Stimulated activated naive CD8-positive, alpha-beta T cell treated with anti-CD3 and anti-CD28 coated beads, Interleukin-15, Interleukin-2, amounts not matched to agents 100 ng/mL and 50 ng/mL, for 24 hours (primary cell): ENCODE data around the gene PTGFRN.

Source experiments
- H3K27ac Mint-ChIP-seq: one replicate; pipeline ENCODE4 v1.8.0; 2021; ENCODE audit warnings: mild to moderate bottlenecking, mixed read lengths
- H3K27me3 Mint-ChIP-seq: one replicate; pipeline ENCODE4 v1.8.0; 2021; ENCODE audit warnings: mixed read lengths
- H3K36me3 Mint-ChIP-seq: one replicate; pipeline ENCODE4 v1.8.0; 2021; ENCODE audit warnings: low read depth, mixed read lengths
- H3K4me1 Mint-ChIP-seq: one replicate; pipeline ENCODE4 v1.8.0; 2021; ENCODE audit warnings: low read depth, mixed read lengths
- H3K4me3 Mint-ChIP-seq: one replicate; pipeline ENCODE4 v1.8.0; 2021; ENCODE audit warnings: mild to moderate bottlenecking, mixed read lengths
- H3K9me3 Mint-ChIP-seq: one replicate; pipeline ENCODE4 v1.8.0; 2021; ENCODE audit warnings: mixed read lengths

PTGFRN gene

DNA sequence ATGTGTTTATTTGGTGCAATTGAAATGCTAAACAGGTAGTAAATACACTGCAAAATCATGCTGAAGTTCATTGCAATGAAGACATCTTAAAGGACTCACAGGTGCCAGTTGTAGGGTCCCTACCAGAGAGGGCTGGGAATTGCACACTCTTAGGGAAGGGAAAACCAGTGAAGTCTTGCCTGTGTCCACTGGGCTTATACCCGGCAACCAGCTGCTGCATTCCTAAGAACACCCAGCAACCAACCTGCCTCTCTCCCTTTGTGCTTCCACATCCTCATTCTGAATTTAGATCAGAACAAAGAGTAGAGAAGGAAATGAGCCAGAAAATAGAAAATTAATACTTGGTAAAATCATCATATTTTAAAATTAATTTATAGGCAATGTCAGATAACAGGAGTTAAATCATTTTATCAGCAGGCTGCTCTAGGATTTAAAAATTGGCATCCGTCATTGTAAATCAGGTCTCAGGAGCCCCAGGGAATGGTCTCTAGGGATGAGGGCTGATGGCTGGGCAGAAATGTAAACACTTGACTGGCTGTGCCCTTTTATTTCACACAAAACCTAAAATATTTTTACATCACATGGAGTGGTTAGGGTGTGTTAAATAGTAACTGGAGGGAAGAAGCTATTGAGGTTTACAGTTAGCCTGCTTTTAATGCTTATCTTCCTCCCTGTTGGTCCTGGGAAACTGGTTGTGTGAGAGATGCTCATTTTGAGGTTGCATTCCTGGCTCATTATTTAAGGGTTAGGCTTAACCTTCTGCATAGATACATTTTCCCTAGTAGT lies 31.3 kb downstream of the PTGFRN start:
- H3K9me3 Mint-ChIP-seq, result no peaks in the 10 kb centered on the region
- H3K4me3 Mint-ChIP-seq, result no peak overlapping the region
- H3K4me1 Mint-ChIP-seq, result peaks cover 26% of the 10 kb centered on the region
- H3K27ac Mint-ChIP-seq, result no peak overlapping the region
- no peaks in the 10 kb centered on the region for H3K27me3 Mint-ChIP-seq
- peaks cover 9% of the 10 kb centered on the region for H3K36me3 Mint-ChIP-seq

DNA sequence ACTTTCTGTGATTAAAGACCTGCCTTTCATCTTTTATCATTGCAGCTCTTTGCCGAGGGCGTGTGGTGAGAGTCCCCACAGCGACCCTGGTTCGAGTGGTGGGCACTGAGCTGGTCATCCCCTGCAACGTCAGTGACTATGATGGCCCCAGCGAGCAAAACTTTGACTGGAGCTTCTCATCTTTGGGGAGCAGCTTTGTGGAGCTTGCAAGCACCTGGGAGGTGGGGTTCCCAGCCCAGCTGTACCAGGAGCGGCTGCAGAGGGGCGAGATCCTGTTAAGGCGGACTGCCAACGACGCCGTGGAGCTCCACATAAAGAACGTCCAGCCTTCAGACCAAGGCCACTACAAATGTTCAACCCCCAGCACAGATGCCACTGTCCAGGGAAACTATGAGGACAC lies 32.0 kb downstream of the PTGFRN start:
- peaks cover 26% of the 10 kb centered on the region for H3K4me1 Mint-ChIP-seq

DNA sequence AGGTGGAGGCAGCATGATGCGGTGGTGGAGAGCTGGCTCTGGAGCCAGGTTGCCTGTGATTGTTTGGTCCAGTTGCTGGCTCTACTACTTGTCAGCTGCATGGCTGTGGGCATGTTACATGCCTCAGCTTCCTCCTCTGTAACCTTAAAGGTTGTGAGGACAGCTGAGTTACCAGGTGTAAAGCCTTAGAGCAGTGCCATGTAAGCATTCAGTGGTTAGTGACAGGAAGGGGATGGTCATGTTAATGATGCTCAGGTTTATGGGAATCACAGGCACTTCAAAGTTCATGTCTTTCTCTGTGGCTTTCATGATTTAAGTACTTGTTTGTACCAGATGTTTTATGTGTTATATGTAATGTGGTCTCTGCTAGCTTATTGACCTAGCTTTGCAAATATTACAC lies 32.6 kb downstream of the PTGFRN start:
- H3K9me3 Mint-ChIP-seq, result no peaks in the 10 kb centered on the region
- H3K4me3 Mint-ChIP-seq, result no peak overlapping the region
- no peak overlapping the region for H3K27ac Mint-ChIP-seq

More for the DNA sequence above, 32.0 kb downstream of the PTGFRN start:
- Mint-ChIP-seq H3K9me3 (no peaks in the 10 kb centered on the region), H3K27ac (no peak overlapping the region), H3K27me3 (no peaks in the 10 kb centered on the region), H3K36me3 (peaks cover 9% of the 10 kb centered on the region), H3K4me3 (no peak overlapping the region)

DNA sequence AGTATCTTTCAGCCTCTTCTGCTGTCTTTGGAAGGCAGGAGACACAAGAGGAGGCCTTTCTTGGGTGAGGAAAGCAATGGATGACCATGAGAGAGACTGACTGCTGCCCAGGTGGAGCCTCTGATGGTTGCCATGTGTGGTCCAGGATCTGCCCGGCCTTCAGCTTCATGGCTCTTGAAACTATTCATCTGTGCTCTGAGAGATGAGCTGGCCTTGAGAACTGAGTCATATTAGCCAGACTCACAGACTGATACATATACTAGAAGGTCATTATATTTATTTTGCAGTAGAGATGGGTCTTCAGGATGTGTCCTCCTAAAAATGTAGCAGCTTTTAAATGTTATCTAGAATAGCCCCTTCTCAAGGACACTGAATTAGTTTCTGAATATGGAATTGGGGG lies 33.7 kb downstream of the PTGFRN start:
- H3K4me3 Mint-ChIP-seq, result no peak overlapping the region
- no peak overlapping the region for H3K27ac Mint-ChIP-seq
- H3K9me3 Mint-ChIP-seq, result no peaks in the 10 kb centered on the region
- H3K4me1 Mint-ChIP-seq, result peaks cover 26% of the 10 kb centered on the region
- H3K36me3 Mint-ChIP-seq, result peaks cover 9% of the 10 kb centered on the region
- H3K27me3 Mint-ChIP-seq, result no peaks in the 10 kb centered on the region

More for the DNA sequence above, 32.6 kb downstream of the PTGFRN start:
- H3K27me3 Mint-ChIP-seq, result no peaks in the 10 kb centered on the region
- peaks cover 26% of the 10 kb centered on the region for H3K4me1 Mint-ChIP-seq
- peaks cover 9% of the 10 kb centered on the region for H3K36me3 Mint-ChIP-seq

DNA sequence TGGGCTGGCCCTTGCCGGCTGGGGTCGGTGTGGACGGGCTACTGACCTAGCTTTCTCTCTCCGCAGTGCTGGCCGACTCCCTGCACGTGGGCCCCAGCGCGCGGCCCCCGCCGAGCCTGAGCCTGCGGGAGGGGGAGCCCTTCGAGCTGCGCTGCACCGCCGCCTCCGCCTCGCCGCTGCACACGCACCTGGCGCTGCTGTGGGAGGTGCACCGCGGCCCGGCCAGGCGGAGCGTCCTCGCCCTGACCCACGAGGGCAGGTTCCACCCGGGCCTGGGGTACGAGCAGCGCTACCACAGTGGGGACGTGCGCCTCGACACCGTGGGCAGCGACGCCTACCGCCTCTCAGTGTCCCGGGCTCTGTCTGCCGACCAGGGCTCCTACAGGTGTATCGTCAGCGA lies 34.9 kb downstream of the PTGFRN start:
- Mint-ChIP-seq H3K36me3 (peaks cover 9% of the 10 kb centered on the region), H3K9me3 (no peaks in the 10 kb centered on the region), H3K27me3 (no peaks in the 10 kb centered on the region), H3K4me3 (no peak overlapping the region), H3K27ac (no peak overlapping the region), H3K4me1 (peaks cover 26% of the 10 kb centered on the region)

DNA sequence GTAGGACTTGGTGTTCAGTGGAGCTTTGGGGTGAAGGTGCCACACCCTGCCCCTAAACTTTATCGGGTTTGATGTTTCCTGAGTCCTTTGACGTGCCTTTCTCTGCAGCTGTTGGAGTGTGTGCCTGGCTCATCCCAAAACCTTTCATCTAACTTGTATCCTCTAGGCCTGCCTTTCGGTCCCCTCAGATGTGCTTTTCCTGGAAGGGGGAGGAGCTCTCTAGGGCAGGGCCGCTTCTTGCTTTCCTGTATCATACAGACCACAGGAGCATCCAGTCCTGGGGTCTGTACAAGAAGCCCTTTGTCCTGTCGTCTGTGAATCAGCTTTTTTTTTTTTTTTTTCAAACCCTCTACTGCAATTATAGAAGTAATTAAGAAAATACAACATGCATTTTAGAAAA lies 35.7 kb downstream of the PTGFRN start:
- no peaks in the 10 kb centered on the region for H3K9me3 Mint-ChIP-seq
- no peak overlapping the region for H3K4me3 Mint-ChIP-seq
- H3K27ac Mint-ChIP-seq, result no peak overlapping the region

DNA sequence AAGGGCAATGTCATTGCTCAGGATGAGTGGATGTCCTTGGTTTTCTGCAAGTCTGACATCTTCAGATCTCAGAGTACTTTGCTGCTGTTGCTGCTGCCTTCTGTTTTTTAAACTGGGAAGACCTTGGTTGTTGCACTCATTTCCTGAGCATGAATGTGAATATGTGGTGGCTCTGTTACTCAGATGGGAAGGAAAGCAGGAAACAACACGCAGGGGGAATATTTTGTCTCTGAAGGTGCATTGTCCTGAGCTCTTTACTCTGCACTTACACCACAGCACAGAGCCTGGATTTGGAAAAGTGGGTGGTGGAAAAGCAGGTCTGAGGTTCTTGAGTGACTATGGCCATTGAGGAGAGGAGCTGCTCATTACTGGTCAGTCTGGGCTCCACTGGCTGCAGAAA lies 36.3 kb downstream of the PTGFRN start:
- no peak overlapping the region for H3K4me3 Mint-ChIP-seq
- H3K27ac Mint-ChIP-seq, result no peak overlapping the region
- H3K4me1 Mint-ChIP-seq, result peaks cover 26% of the 10 kb centered on the region
- peaks cover 14% of the 10 kb centered on the region for H3K36me3 Mint-ChIP-seq
- H3K27me3 Mint-ChIP-seq, result no peaks in the 10 kb centered on the region
- no peaks in the 10 kb centered on the region for H3K9me3 Mint-ChIP-seq

More for the DNA sequence above, 35.7 kb downstream of the PTGFRN start:
- H3K27me3 Mint-ChIP-seq, result no peaks in the 10 kb centered on the region
- H3K36me3 Mint-ChIP-seq, result peaks cover 14% of the 10 kb centered on the region
- peaks cover 26% of the 10 kb centered on the region for H3K4me1 Mint-ChIP-seq

DNA sequence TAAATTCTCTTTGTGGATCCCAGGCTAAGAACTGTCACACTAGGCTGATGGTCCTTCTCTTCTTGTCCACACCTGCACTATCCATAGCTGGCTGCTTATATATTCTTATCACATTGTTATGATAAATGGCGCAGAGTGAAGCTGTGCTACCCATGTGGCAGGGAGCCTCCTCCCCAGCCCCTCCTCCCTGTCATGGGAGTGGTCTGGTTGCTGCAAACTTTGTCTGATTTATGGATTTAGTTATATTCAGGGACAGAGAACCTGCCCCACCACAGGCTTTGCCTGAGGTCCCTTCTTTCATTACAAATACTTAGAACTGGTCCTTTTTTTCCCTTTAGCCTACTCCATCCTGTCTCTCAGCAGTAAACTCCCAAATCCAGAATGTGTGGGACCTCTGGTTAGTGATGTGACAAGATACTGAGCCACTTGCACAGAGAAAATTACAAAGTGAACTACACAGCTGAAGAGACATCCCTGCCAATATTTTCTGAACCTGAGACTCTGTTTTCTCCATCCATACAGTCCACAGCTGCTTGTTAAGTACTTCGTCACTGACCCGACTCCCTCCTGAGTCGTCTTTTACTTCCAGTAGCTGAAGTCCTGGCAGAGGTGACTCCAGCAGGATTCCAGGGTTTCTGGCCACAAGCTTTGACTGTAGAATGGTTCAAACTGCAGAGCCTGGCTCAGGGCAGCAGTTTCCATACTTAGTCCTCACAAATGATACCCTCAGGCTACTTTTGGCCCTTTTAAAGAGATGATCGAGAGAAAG lies 37.6 kb downstream of the PTGFRN start:
- Mint-ChIP-seq H3K4me1 (peaks cover 25% of the 10 kb centered on the region), H3K4me3 (no peak overlapping the region), H3K36me3 (peaks cover 14% of the 10 kb centered on the region), H3K27ac (no peak overlapping the region), H3K9me3 (no peaks in the 10 kb centered on the region), H3K27me3 (no peaks in the 10 kb centered on the region)

DNA sequence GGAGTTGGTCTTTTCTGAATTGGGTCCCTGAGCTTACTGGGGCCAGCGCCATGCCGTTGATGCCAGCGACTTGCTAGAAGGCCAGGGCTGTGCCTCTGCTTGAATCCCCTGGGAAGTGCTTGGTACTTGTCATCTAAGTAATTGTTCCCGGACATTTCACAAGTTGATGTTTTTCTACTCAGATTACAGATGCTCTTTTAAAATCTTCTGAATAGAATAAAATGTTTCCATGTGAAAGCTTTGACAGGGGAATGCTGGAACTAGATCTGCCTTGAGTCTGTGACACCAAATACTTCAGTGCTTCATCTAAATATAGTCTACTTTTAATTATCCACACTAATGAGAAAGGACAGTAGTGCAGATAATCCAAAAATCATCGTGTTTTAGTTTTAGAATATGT lies 38.3 kb downstream of the PTGFRN start:
- no peak overlapping the region for H3K27ac Mint-ChIP-seq
- H3K9me3 Mint-ChIP-seq, result no peaks in the 10 kb centered on the region
- H3K4me3 Mint-ChIP-seq, result no peak overlapping the region
- no peaks in the 10 kb centered on the region for H3K27me3 Mint-ChIP-seq
- peaks cover 14% of the 10 kb centered on the region for H3K36me3 Mint-ChIP-seq
- peaks cover 17% of the 10 kb centered on the region for H3K4me1 Mint-ChIP-seq

DNA sequence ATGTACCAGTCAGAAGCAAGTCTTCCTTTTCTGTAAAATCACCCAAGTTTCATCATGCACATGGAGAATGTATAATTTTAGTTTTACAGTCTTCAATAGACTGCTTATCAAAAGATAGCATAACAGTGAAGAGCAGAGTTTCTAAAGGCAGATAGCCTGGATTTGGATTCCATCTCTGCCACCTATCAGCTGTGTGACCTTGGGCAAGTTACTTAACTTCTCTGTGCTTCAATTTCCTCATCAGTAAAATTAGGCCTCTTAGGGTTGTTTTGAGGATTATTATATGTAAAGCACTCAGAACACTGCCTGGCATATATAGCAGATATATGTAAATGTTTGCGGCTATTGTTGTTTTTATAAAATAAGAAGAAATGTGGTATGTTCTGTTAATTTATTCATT lies 38.9 kb downstream of the PTGFRN start:
- H3K27ac Mint-ChIP-seq, result no peak overlapping the region
- H3K27me3 Mint-ChIP-seq, result no peaks in the 10 kb centered on the region
- H3K36me3 Mint-ChIP-seq, result peaks cover 14% of the 10 kb centered on the region
- no peak overlapping the region for H3K4me3 Mint-ChIP-seq
- H3K4me1 Mint-ChIP-seq, result peaks cover 11% of the 10 kb centered on the region
- H3K9me3 Mint-ChIP-seq, result no peaks in the 10 kb centered on the region

DNA sequence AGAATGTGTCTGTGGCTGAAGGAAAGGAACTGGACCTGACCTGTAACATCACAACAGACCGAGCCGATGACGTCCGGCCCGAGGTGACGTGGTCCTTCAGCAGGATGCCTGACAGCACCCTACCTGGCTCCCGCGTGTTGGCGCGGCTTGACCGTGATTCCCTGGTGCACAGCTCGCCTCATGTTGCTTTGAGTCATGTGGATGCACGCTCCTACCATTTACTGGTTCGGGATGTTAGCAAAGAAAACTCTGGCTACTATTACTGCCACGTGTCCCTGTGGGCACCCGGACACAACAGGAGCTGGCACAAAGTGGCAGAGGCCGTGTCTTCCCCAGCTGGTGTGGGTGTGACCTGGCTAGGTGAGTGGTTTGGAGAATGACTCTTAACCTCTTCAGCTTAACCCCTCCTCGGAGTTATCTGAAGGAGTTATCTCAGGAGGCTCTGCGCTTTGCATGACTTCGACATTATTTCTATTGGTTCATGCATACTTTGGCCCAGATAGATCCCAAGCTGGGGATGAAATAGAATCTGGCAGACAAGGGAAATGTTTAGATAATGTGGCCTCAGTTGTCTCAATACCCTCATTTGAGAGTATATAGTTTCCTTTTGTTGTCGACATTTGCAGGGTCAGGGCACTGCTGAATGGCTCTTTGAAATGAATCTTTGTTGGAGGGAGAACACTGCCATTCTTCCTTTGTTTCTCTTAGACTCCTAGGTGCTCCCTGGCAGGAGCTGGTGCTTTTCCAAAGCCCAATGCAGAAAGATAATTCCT lies 39.7 kb downstream of the PTGFRN start:
- no peak overlapping the region for H3K4me3 Mint-ChIP-seq
- H3K27ac Mint-ChIP-seq, result no peak overlapping the region
- peaks cover 4% of the 10 kb centered on the region for H3K4me1 Mint-ChIP-seq
- H3K36me3 Mint-ChIP-seq, result peaks cover 14% of the 10 kb centered on the region
- H3K27me3 Mint-ChIP-seq, result no peaks in the 10 kb centered on the region
- no peaks in the 10 kb centered on the region for H3K9me3 Mint-ChIP-seq

DNA sequence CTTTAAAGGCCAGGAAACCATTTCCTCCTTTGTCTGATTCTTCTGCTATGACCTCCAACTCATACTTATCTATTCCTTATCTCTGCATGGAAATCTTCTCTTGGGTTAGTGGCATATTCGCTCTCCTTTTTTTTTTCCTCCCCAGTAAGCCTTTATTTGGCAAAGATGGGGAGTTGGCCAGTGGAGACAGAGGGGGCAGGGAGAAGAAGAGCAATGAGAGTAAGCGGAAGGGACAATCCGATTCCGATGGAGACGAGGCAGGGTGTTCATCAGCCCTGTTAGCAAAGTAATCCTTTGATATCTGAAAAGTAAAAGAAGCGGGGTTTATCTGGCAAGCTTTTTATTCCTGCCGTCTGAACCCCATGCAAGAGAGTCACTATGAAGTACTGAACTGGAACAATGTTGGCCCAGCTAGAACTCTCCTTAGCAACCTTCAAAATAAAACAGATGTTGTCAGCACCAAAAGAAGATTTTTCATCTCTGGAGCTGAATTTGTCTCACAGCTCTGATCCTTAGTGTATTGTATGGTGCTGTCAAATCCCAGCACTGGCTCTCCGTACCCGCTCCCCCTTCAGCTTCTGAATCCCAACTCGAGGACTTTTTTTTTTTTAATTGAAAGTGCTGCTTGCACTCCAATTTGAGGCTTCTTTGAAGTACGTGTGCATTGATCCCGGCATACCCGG lies 40.9 kb downstream of the PTGFRN start:
- no peaks in the 10 kb centered on the region for H3K9me3 Mint-ChIP-seq
- H3K27ac Mint-ChIP-seq, result no peak overlapping the region
- H3K27me3 Mint-ChIP-seq, result no peaks in the 10 kb centered on the region

DNA sequence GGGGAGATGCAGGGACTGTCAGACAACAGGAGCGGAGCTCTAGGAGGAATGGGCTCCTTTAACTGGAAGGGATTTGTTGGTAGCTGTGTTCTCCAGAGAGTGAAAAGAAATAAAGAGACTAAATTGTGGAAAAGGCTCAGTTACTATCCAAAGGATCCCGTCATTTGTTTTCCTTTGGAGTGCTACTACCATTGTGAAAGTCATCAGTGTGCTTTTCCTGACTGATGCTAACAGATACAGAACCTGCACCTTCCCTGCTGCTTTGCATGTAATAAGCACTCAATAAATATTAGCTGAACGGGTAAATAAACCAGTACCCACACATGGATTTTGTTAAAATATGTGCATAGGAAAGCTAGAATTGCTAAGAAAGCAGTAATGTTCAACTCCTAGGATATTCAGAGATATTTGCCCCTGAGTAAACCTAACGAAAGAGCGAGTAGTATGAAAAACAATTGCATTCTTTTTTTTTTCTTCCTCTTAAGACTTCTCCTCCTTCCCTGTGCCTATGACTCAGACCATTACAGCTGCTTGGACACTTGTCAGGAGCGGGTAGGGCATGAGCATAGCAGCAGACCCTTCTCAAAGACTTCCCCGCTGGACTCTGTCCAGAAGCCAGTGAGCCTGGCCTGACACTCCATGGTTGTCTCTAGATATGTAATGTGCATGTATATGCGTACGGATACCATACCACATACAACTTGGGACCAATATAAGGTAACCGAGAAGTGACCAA lies 41.7 kb downstream of the PTGFRN start:
- H3K4me1 Mint-ChIP-seq, result no peaks in the 10 kb centered on the region
- H3K4me3 Mint-ChIP-seq, result no peak overlapping the region
- no peaks in the 10 kb centered on the region for H3K9me3 Mint-ChIP-seq
- peaks cover 4% of the 10 kb centered on the region for H3K36me3 Mint-ChIP-seq
- no peak overlapping the region for H3K27ac Mint-ChIP-seq
- no peaks in the 10 kb centered on the region for H3K27me3 Mint-ChIP-seq

More for the DNA sequence above, 40.9 kb downstream of the PTGFRN start:
- H3K4me1 Mint-ChIP-seq, result peaks cover 4% of the 10 kb centered on the region
- H3K36me3 Mint-ChIP-seq, result peaks cover 6% of the 10 kb centered on the region
- H3K4me3 Mint-ChIP-seq, result no peak overlapping the region

DNA sequence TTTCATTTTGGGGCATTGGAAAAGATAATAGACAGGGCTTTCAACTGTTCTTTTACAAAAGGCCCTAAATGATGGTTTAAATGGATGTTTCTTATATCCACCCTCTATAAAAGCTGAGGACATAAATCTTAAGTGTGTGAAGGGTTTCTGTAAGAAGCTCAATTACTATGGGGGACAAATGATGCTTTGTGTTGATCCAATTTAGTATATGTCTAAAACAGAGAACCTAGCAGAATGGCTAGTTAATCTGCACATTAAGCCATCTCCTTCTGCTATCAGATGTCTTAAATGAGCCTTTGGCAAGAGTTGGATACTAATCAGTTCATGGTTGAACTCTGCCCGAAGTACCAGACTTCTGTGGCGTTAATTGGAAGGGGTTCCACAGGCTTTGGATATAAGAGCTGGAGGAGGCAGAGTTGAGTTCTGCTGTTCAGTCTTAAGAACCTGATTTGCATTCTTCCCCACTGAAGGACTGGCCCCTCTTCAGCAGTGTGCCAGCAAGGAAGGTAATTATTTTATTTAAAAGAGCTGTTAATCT lies 43.1 kb downstream of the PTGFRN start:
- Mint-ChIP-seq H3K4me1 (no peaks in the 10 kb centered on the region), H3K27me3 (no peaks in the 10 kb centered on the region), H3K9me3 (no peaks in the 10 kb centered on the region), H3K27ac (no peak overlapping the region), H3K4me3 (no peak overlapping the region), H3K36me3 (peaks cover 4% of the 10 kb centered on the region)
